SK-N-SH (cell line): ENCODE measurements around the gene GMPR. TPM values are rescaled to one million over a fixed set of nuclear protein-coding genes. Genes with fewer than 3 reads are reported as not detected.

Experiments
- CTCF ChIA-PET: fragments of 300-600, 350-600 bp; formaldehyde crosslinking; extraction: SDS; loops from one replicate; lab custom pipeline; 2021; lab: Yijun Ruan, JAX
- POLR2A ChIA-PET: fragments of 350-600 bp; sonication (Branson Sonifier 250); formaldehyde crosslinking; extraction: SDS; loops from one replicate; lab custom pipeline; 2020; ENCODE audit warnings: antibody characterized with exemption, inconsistent platforms; lab: Yijun Ruan, JAX
- DNase-seq: peaks from one replicate; pipeline ENCODE4 v3.0.0; 2012
- H2AFZ ChIP-seq: fragments of 200-600 bp; sonication (generic); 2 replicates; pipeline ENCODE4 v1.8.1; 2016; ENCODE audit warnings: antibody characterized with exemption, mild to moderate bottlenecking, low read depth
- H3F3A ChIP-seq: fragments of 200-600 bp; sonication (generic); replicated peaks from 2 replicates; pipeline ENCODE3; 2016; ENCODE audit warnings: antibody characterized with exemption, mild to moderate bottlenecking; ENCODE audit not compliant: insufficient read depth
- H3K27ac ChIP-seq, 2 experiments: fragments of 200-500 bp in 1 of 2; fragments of 200-600 bp in 1 of 2; sonication (Bioruptor generic) in 1 of 2; sonication (generic), shearing (Covaris generic) in 1 of 2; 2 replicates each; pipeline versions ENCODE4 v1.5.1 to v1.6.1; 2014 to 2016; ENCODE audit warnings: low read depth in 2 of 2, inconsistent platforms in 1 of 2, low read length in 1 of 2, mild to moderate bottlenecking in 1 of 2, mixed read lengths in 1 of 2
- H3K27me3 ChIP-seq: fragments of 200-600 bp; sonication (generic), shearing (Covaris generic); 2 replicates; pipeline ENCODE4 v1.6.1; 2016; ENCODE audit warnings: mixed run types; ENCODE audit not compliant: insufficient read depth
- H3K36me3 ChIP-seq, 2 experiments: fragments of 200-500 bp in 1 of 2; fragments of 200-600 bp in 1 of 2; sonication (Bioruptor generic) in 1 of 2; sonication (generic) in 1 of 2; replicated peaks in 1 of 2; 2 replicates each; pipeline versions ENCODE3 to v1.5.1; 2014 to 2016; ENCODE audit warnings: low read length in 1 of 2, mild to moderate bottlenecking in 1 of 2; ENCODE audit not compliant: insufficient read depth in 2 of 2, control insufficient read depth in 1 of 2
- H3K4me1 ChIP-seq, 2 experiments: fragments of 200-500 bp in 1 of 2; fragments of 200-600 bp in 1 of 2; sonication (Bioruptor generic) in 1 of 2; sonication (generic), shearing (Covaris generic) in 1 of 2; 2 replicates each; pipeline versions ENCODE4 v1.5.1 to v1.6.1; 2014 to 2016; ENCODE audit warnings: low read depth in 1 of 2, low read length in 1 of 2, mixed run types in 1 of 2; ENCODE audit not compliant: insufficient read depth in 2 of 2, control insufficient read depth in 1 of 2
- H3K4me2 ChIP-seq: fragments of 200-600 bp; sonication (generic), shearing (Covaris generic); 2 replicates; pipeline ENCODE4 v1.6.1; 2017; ENCODE audit warnings: mixed run types
- H3K4me3 ChIP-seq, 2 experiments: fragments of 200-500 bp in 1 of 2; fragments of 200-600 bp in 1 of 2; sonication (Bioruptor generic) in 1 of 2; sonication (generic), shearing (Covaris generic) in 1 of 2; 2 replicates each; pipeline versions ENCODE4 v1.5.1 to v1.8.1; 2014 to 2016; ENCODE audit warnings: low read depth in 2 of 2, inconsistent platforms in 1 of 2, low read length in 1 of 2, mild to moderate bottlenecking in 1 of 2, mixed read lengths in 1 of 2, moderate library complexity in 1 of 2
- H3K79me2 ChIP-seq: fragments of 200-600 bp; sonication (generic); 2 replicates; pipeline ENCODE4 v1.8.1; 2017; ENCODE audit warnings: mild to moderate bottlenecking; ENCODE audit not compliant: insufficient read depth
- H3K9ac ChIP-seq: fragments of 200-600 bp; sonication (generic); 2 replicates; pipeline ENCODE4 v1.6.1; 2017; ENCODE audit warnings: mixed run types
- H3K9me2 ChIP-seq: fragments of 200-600 bp; sonication (generic); 2 replicates; pipeline ENCODE4 v1.6.1; 2017; ENCODE audit warnings: mixed run types
- H3K9me3 ChIP-seq: fragments of 200-600 bp; sonication (generic); 2 replicates; pipeline ENCODE4 v1.6.1; 2017; ENCODE audit warnings: mixed run types, mild to moderate bottlenecking, moderate library complexity
- H4K20me1 ChIP-seq: fragments of 200-600 bp; sonication (generic); 2 replicates; pipeline ENCODE4 v1.6.1; 2017; ENCODE audit warnings: mild to moderate bottlenecking, mixed run types; ENCODE audit not compliant: insufficient read depth
- CHD2 ChIP-seq: fragments of 150-350 bp; IDR thresholded peaks from 2 replicates; pipeline ENCODE4 v1.6.1; 2018; ENCODE audit warnings: low read length; ENCODE audit not compliant: partially characterized antibody
- EP300 ChIP-seq, 2 experiments: IDR thresholded peaks; 2 replicates each; pipeline versions ENCODE4 v1.4.0 to v1.6.1; 2012; ENCODE audit warnings: borderline replicate concordance in 1 of 2, low read depth in 1 of 2, low read length in 1 of 2
- EZH2phosphoT487 ChIP-seq: fragments of 200-600 bp; sonication (generic); IDR thresholded peaks from 2 replicates; pipeline ENCODE4 v1.6.1; 2017; ENCODE audit warnings: low read depth, mixed run types, mild to moderate bottlenecking, antibody characterized with exemption, moderate library complexity, borderline replicate concordance
- FOSL2 ChIP-seq: IDR thresholded peaks from 2 replicates; pipeline ENCODE4 v1.4.0; 2012; ENCODE audit warnings: low read depth, mild to moderate bottlenecking, moderate library complexity, borderline replicate concordance
- FOXJ3 ChIP-seq: sonication (generic); formaldehyde crosslinking; IDR thresholded peaks from 2 replicates; pipeline ENCODE4 v1.5.1; 2020; ENCODE audit warnings: mild to moderate bottlenecking, missing genetic modification reagents
- FOXM1 ChIP-seq: IDR thresholded peaks from 2 replicates; pipeline ENCODE4 v1.4.0; 2012; ENCODE audit warnings: low read depth, mild to moderate bottlenecking
- GATA2 ChIP-seq: sonication (generic); formaldehyde crosslinking; IDR thresholded peaks from 2 replicates; pipeline ENCODE4 v1.5.0; 2020; ENCODE audit warnings: mild to moderate bottlenecking, missing genetic modification reagents
- MEF2A ChIP-seq: IDR thresholded peaks from 2 replicates; pipeline ENCODE4 v1.4.0; 2012; ENCODE audit warnings: low read depth, borderline replicate concordance
- RAD21 ChIP-seq: IDR thresholded peaks from 2 replicates; pipeline ENCODE4 v1.6.1; 2012; ENCODE audit warnings: mild to moderate bottlenecking, low read length
- SIN3A ChIP-seq: IDR thresholded peaks from 2 replicates; pipeline ENCODE4 v1.6.1; 2012; ENCODE audit warnings: low read depth, mild to moderate bottlenecking, low read length, moderate library complexity, borderline replicate concordance
- TEAD4 ChIP-seq: IDR thresholded peaks from 2 replicates; pipeline ENCODE4 v1.4.0; 2012; ENCODE audit warnings: mild to moderate bottlenecking, borderline replicate concordance; ENCODE audit not compliant: insufficient read depth
- YY1 ChIP-seq: IDR thresholded peaks from 2 replicates; pipeline ENCODE4 v1.4.0; 2012; ENCODE audit warnings: low read depth, mild to moderate bottlenecking
- WGBS: methylation state at CpG from one replicate; pipeline ENCODE4 v1.1.6; 2017; ENCODE audit warnings: low lambda C conversion rate; 5-methylcytosine and 5-hydroxymethylcytosine counted together
- polyA plus RNA-seq, 3 experiments: library from polyadenylated mRNA; depleted of rRNA; stranded (reverse); fragments of >200 nt; gene quantifications; 2 replicates each; pipeline ENCODE4 v1.2.3, GENCODE V29; 2012
- TF ChIP-seq, protein P1 (sequence below): IDR thresholded peaks from 2 replicates; pipeline ENCODE4 v1.4.0; 2012; ENCODE audit warnings: low read depth, borderline replicate concordance
- TF ChIP-seq, protein P2 (sequence below): IDR thresholded peaks from 2 replicates; pipeline ENCODE4; 2012
- TF ChIP-seq, protein P3 (sequence below): fragments of 150-350 bp; IDR thresholded peaks from 2 replicates; pipeline ENCODE4 v1.6.1; 2017; ENCODE audit warnings: antibody characterized with exemption, low read length, low read depth, borderline replicate concordance
- TF ChIP-seq, protein P4 (sequence below): IDR thresholded peaks from 2 replicates; pipeline ENCODE4 v1.6.1; 2012; ENCODE audit warnings: mild to moderate bottlenecking, low read depth, low read length, moderate library complexity

GMPR gene
- polyA plus RNA-seq, 1 of the 3 experiments (the other 2 are of a cell fraction) = 21.0 TPM

DNA sequence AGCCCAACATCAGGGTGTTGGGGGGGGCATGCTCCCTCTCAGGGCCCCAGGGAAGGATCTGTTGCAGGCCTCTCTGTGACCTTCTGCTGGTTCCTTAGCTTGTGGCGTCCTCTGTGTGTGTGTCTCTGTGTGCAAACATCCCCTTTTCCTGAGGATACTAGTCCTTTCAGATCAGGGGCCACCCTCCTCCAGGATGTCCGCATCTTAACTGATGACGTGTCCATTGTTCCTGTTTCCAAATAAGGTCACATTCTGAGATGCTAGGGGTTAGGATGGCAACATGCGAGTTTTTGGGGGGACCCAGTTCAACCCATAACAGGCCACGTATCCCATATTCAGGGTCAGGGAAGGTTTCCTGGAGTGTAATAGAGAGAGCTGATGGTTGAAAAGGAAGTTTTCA is 40.9 kb downstream of the GMPR start:
- CTCF ChIA-PET = interaction anchor here (1.1 to 1.3 kb wide), 2 partner anchors 38 to 97 kb away, joined by 3 read pairs; no protein-coding TSS in a partner anchor
- H2AFZ ChIP-seq = no peak overlapping the region
- no peak overlapping the region for H3K4me2 ChIP-seq
- DNase-seq = no peak
- TF ChIP-seq, protein P1, sequence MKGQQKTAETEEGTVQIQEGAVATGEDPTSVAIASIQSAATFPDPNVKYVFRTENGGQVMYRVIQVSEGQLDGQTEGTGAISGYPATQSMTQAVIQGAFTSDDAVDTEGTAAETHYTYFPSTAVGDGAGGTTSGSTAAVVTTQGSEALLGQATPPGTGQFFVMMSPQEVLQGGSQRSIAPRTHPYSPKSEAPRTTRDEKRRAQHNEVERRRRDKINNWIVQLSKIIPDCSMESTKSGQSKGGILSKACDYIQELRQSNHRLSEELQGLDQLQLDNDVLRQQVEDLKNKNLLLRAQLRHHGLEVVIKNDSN = no peak
- TF ChIP-seq TEAD4 = no peak
- no peak for TF ChIP-seq MEF2A
- TF ChIP-seq FOSL2 = no peak
- no peak for TF ChIP-seq RAD21
- TF ChIP-seq CHD2 = no peak
- TF ChIP-seq FOXM1 = no peak
- TF ChIP-seq, protein P2, sequence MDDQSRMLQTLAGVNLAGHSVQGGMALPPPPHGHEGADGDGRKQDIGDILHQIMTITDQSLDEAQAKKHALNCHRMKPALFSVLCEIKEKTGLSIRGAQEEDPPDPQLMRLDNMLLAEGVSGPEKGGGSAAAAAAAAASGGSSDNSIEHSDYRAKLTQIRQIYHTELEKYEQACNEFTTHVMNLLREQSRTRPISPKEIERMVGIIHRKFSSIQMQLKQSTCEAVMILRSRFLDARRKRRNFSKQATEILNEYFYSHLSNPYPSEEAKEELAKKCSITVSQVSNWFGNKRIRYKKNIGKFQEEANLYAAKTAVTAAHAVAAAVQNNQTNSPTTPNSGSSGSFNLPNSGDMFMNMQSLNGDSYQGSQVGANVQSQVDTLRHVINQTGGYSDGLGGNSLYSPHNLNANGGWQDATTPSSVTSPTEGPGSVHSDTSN = no peak
- no peak for TF ChIP-seq SIN3A
- TF ChIP-seq EP300 (IDR thresholded peaks at IDR 0.05; ENCODE audit: borderline replicate concordance in 1 of 2, low read depth in 1 of 2, low read length in 1 of 2) = no peak
- TF ChIP-seq FOXJ3 (CRISPR knock-in tag) = no peak
- no peak for TF ChIP-seq EZH2phosphoT487
- TF ChIP-seq, protein P3, sequence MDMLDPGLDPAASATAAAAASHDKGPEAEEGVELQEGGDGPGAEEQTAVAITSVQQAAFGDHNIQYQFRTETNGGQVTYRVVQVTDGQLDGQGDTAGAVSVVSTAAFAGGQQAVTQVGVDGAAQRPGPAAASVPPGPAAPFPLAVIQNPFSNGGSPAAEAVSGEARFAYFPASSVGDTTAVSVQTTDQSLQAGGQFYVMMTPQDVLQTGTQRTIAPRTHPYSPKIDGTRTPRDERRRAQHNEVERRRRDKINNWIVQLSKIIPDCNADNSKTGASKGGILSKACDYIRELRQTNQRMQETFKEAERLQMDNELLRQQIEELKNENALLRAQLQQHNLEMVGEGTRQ = no peak
- TF ChIP-seq YY1 = no peak
- TF ChIP-seq, protein P4, sequence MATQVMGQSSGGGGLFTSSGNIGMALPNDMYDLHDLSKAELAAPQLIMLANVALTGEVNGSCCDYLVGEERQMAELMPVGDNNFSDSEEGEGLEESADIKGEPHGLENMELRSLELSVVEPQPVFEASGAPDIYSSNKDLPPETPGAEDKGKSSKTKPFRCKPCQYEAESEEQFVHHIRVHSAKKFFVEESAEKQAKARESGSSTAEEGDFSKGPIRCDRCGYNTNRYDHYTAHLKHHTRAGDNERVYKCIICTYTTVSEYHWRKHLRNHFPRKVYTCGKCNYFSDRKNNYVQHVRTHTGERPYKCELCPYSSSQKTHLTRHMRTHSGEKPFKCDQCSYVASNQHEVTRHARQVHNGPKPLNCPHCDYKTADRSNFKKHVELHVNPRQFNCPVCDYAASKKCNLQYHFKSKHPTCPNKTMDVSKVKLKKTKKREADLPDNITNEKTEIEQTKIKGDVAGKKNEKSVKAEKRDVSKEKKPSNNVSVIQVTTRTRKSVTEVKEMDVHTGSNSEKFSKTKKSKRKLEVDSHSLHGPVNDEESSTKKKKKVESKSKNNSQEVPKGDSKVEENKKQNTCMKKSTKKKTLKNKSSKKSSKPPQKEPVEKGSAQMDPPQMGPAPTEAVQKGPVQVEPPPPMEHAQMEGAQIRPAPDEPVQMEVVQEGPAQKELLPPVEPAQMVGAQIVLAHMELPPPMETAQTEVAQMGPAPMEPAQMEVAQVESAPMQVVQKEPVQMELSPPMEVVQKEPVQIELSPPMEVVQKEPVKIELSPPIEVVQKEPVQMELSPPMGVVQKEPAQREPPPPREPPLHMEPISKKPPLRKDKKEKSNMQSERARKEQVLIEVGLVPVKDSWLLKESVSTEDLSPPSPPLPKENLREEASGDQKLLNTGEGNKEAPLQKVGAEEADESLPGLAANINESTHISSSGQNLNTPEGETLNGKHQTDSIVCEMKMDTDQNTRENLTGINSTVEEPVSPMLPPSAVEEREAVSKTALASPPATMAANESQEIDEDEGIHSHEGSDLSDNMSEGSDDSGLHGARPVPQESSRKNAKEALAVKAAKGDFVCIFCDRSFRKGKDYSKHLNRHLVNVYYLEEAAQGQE = no peak
- no peak for TF ChIP-seq GATA2 (CRISPR knock-in tag)
- TF ChIP-seq, all 33 proteins: peak for 0
- Histone ChIP-seq H3K27me3 (no peaks in the 10 kb centered on the region), H3K79me2 (no peaks in the 10 kb centered on the region), H3K9me2 (no peaks in the 10 kb centered on the region), H3K27ac (no peak overlapping the region), H4K20me1 (no peaks in the 10 kb centered on the region), H3K36me3 (no peaks in the 10 kb centered on the region), H3K4me3 (no peak overlapping the region), H3K9me3 (no peaks in the 10 kb centered on the region), H3K4me1 (peaks cover 0 to 8% of the 10 kb centered on the region in 2 experiments; a peak in 2 of 4 replicates), H3F3A (no peaks in the 10 kb centered on the region), H3K9ac (no peak overlapping the region)
- POLR2A ChIA-PET = no interaction called here
- WGBS = 96% methylated on average over 5 of the region's 5 CpGs
